DND-41 (cell line): ENCODE measurements around the gene NFKBIE.

Experiments
- CTCF ChIP-seq: IDR thresholded peaks from 2 replicates; pipeline ENCODE4 v1.5.1; 2012; ENCODE audit warnings: borderline replicate concordance, low read length, moderate library complexity, mild to moderate bottlenecking; ENCODE audit not compliant: poor library complexity, severe bottlenecking; ENCODE audit errors: extremely low read depth
- EZH2 ChIP-seq: IDR thresholded peaks from 3 replicates; pipeline ENCODE4 v1.6.1; 2012; ENCODE audit warnings: borderline replicate concordance, low read depth, mild to moderate bottlenecking, moderate library complexity, low read length, inconsistent platforms; ENCODE audit not compliant: severe bottlenecking

- TF ChIP-seq CTCF (peak; percentile 84), EZH2 (no peak)
Measured at GRCh38 chr6:44257025-44257752, 8.2 kb downstream of the NFKBIE start, which contains the start of gene SLC35B2.
